Amniotic stem cell (primary cell): Measurements from ENCODE around the gene SNPH.
A peak's percentile ranks its signal among the peaks of the same experiment; 100 is the strongest.

Experiments used
- DNase-seq: peaks from one replicate; lab custom pipeline; 2025; lab: John Stamatoyannopoulos, UW

Gene SNPH

DNA sequence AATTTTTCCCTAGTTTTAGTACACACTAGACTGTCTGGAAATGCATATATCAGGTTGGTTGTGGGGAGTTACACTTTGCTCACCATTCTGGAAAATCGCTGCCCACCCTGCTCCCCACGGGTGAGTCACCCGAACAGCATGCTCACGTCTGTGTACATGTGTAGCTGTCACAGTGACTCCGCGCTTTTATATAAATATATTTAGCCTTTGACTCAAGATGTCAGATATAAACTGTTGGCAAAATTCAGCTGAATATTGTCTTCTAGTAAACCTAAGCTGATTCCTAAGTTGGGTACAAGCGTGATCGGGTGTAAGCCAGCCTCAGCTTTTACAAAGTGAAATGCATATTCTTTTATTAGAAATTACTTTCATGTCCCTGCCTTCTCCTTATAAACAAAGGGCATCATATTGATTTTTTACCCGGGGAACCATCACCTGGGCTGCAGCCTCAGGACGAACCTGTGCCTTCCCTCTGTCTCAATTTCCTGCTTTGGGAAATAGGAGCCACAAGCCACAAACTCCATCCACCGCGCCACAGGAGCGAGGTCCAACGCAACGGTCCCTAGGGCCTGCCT lies 58.6 kb downstream of the SNPH start:
- no peak for DNase-seq

DNA sequence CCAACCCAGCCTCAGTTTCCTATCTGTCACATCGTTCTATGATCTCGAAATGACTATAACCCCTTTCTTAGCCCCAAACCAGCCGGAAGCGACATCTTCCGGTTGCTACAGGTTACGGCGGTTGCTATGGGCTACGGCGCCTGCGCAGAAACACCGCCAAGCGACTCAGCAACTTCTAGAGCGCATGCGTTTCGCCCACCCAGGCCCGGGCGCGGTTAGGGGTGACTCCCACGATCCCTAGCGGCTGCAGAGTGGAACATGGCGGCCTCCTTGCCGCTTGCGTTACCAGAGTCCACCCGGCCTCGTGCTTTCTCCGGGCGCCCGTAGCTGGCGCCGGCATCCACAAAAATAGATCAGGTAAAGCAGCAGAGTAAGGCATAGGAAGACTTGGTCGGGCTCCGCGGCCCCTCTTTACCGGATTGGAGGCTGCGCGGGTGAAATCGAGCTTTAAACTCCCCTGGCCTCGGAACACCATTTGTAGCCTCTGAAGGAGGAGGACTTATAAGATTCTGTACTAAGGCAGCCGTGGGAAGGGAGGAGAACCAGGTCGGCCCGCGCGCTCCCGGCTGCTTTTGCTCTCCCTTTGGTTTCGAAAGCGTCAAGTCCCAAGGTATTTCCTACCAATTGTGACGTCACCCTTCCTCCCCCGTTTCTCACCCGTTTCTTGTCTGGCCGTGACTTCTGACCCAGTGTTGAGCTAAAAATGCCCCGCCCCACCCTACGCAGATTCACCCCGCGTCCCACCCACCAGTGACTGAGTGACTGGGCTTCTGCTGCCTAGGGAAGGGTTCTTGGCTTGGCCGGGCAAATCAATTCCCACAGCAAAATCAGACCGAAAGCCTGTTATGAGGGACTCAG lies 59.3 kb downstream of the SNPH start:
- DNase-seq, result peak; percentile 94

- DNase-seq, result no peak
Observed at GRCh38 chr20:1326031-1326930, 60.2 kb downstream of the SNPH start.

GRCh38 chr20:1327241-1327653 lies 61.2 kb downstream of the SNPH start:
- DNase-seq, result peak; percentile 8

DNA sequence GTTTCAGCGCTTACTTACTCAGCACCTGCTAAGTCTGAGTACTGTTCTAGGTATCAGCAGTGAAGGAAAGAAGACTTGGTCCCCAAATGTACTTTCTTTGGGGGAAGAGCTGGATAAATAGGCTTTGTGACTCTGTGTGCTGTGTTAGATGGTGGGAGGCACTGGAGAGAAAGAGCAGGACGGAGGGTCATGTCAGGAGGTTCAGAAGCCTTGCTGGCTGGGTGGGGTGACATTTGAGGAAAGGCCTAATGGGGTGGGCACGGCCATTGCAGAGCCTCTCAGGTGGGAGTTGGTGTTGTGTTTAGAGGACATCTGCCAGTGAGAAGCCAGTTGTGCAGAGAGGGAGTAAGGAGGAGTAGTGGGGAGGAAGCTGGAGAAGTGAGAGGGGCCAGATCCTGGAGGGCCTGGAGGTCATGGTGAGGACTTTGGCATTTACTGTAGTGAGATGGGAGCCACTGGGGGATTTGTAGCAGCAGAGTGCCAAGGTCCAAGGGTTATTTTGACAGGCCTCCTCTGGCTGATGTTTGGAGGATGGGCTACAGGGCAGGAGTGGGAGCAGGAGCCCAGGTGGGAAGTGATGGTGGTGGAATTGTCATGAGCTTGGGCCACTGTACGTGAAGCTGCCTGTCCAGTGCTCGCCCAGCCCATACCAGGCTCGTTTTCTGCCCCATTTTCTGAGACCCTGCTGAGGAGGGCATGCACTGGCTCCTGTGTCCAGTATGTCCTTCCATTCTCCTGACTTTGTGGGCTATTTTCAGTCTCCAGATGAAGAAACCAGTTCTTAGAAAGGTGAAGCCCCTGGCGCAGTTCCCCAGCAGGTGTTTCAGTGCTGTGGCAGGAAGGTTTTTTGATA lies 62.0 kb downstream of the SNPH start:
- no peak for DNase-seq

DNA sequence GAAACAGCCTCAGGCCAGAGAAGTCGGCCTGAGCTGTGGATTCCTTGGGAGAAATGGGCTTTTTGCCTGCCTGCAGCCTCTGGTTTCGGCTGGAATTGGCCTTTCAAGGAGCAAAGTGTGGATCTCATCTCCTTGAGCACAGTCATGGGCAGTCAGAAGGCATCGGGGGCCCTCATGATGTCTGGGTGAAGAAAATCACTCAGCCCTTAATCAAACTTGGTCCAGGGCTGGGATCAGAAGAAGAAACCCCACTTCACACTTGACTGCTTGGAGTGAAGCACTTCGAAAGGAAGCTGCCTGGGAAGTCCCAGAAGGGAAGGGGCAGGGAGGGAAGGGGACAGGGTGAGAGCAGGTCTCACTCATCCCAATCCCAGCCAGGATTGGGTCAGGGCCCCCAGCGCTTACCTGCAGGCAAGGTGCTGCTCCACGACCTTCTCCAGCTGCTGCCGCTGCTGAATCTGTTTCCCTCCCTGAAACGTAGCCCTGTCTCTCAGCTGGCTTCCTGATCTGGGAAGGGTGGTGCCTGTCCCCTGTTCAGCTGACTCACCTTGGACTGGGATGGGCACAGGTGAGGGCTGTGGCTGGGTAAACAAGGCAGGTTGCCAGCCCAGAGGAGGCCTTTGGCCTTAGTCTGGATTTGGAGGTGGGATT lies 62.7 kb downstream of the SNPH start, which contains the start of gene SDCBP2:
SDCBP2 (minus strand) TSS at position 460 of the 651 bp plus-strand sequence. CDS start 8,723 bp downstream, outside the sequence.
- no peak for DNase-seq

DNA sequence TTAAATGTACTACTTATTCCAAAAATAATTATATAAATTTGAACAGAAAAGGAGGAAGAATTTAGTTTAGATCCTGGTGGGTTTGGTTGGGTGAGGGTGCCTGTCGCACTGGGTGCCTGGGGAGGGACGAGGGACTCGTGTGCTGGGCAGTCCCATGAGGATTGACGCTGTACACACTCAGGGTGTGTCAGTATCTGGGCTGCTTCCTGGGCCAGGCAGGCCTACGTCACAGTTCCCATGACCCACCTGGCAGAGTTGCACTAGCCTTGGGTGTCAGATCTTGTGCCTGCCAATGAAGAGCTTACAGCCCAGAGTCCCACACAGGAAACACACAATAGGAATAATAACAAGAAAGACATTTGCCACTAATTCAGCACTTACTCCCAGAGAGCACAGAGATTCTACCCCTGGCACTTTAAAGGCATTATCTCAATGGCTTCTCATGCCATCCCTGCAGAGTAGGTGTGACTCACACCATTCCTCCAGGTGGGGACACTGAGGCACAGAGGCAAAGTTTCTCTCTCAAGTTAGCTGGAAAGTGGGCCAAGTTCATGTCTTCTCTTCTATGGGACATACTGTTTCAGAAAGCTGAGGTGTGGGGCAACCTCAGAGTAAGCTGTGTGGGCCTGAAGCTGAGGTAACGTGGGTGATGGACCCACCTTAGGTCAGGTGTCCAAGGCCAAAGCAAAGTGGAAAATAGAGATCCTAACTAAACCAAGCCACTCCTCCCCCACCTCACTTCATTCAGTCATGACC lies 64.2 kb downstream of the SNPH start:
- no peak for DNase-seq

DNA sequence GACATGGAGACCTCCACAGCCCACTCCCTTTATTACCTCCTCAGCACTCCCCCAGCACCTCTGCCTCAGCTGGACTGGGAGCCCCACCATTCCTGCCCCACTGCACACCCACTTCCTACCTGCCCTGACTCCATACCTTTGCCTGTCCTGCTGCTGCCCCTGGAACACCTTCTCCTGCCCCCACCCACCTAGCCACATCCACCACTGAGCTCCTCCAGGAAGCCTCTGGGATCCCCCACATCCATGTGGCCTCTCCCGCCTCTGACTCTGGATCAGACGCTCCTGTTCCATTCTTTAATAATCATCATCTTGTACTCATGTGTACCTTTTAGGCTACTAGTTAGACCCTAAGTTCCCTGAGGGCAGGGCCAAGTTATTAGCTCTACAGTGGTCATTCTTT lies 65.0 kb downstream of the SNPH start:
- DNase-seq, result no peak

GRCh38 chr20:1331801-1332453 lies 65.8 kb downstream of the SNPH start:
- DNase-seq, result no peak

- DNase-seq, result no peak
Observed at GRCh38 chr20:1332749-1333300, 66.7 kb downstream of the SNPH start.

DNA sequence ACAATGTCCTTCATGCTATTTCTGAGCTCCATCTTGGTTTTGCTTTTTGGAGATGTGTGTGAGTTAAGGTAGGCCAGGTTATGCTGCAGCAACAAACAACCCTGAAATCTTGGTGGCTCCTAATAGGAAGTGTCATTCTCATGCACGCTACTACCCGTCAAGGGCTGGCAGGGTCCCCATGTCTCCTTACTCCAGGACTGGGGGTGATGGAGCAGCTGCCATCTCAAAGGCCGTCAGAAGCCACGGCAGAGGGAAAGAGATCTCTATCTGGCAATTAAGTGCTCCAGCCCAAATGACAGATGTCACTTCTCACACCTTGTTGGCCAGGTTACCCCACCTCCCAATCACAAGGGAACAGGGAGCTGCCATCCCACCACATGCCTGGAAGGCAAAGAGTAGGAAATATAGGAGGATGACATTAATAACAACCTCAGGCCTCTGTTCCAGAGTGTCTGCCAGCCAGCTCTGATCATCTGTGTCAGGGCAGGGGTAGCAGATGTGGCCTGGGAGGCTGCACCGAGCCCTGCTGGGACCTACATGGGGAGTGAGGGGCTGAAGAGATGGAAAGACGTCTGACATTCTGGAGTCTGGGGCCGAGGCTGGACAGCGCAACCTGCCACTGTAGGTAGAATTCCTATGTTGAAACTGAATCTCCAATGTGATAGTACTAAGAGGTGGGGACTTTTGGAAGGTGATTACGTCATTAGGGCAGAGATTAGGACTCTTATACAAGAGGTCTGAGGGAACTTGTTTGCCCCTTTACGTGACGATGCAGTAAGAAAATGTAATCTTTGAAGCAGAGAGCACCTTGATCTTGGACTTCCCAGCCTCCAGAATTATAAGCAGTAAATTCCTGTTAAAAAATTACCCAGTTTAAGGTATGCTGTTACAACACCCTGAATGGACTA lies 67.6 kb downstream of the SNPH start:
- DNase-seq, result no peak

GRCh38 chr20:1334370-1334731 lies 68.3 kb downstream of the SNPH start:
- no peak for DNase-seq

- DNase-seq, result no peak
Observed at GRCh38 chr20:1334761-1335160, 68.7 kb downstream of the SNPH start.

DNA sequence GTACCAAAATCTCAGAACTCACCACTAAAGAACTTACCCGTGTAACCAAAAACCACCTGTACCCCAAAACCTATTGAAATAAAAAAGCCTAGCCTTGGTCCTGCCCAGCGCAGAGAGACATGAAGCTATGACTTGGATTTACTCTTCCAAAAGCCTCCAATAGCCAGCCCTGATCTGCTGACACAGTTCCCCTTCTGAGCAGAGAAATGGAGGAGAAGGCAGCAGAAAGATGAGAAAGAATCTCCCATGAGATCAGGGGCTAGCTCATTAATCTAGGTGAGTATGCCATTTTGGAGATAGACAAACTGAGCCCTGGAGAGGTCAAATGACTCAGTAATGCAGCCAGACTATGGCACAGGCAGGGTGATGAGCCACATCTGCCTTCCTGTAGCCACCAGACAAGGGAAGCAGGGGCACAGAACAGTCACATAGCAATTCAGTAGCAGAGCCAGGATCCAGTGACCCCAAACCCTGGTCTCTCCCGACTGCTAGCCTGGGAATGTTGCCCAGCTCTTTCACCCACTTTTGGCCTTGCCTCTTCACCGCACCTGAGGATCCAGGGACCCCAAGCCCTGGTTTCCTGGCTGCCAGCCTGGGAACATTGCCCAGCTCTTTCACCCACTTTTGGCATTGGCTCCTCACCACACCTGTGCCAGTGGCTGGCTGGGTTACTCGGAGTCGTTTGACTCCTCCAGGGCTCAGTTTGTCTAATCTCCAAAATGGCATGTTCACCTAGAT lies 70.0 kb downstream of the SNPH start:
- DNase-seq, result no peak

GRCh38 chr20:1336699-1337367 lies 70.7 kb downstream of the SNPH start:
- no peak for DNase-seq

DNA sequence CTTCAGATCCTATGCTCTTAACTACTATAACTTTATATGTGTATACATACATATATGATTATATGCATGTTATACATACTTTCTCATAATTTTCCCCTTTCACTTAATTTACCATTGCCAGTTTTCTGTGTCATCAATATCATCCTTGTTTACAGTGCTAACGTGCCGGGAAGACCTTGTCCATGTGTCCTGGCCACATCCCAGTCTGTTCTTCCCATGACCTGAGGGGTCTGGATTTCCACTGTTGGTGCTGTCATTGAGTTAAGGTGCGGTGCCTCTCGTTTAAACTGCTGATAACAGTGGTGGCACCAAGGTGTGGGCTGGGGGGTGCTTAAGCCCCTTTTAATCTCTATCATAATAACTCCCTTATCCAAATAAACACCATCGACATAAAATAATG lies 71.3 kb downstream of the SNPH start:
- DNase-seq, result no peak

- no peak for DNase-seq
Observed at GRCh38 chr20:1338096-1338495, 72.0 kb downstream of the SNPH start.
